Activated T-helper 17 cell treated with anti-CD3 and anti-CD28 coated beads, Interleukin-2, amount 50 U/mL, for 72 hours (primary cell): ENCODE results near the gene IL12RB1. TPM values are rescaled to one million over a fixed set of nuclear protein-coding genes. Genes with fewer than 3 reads are reported as not detected.
A peak's percentile ranks its signal among the peaks of the same experiment; 100 is the strongest.

ENCODE experiments used
- ATAC-seq: fragments of 150-1000 bp; cut with Tn5 transposase; replicated peaks from 2 replicates; pipeline ENCODE4 v1.10.0; 2021; ENCODE audit warnings: mild to moderate bottlenecking, moderate library complexity
- H3K27ac Mint-ChIP-seq: one replicate; pipeline ENCODE4 v1.8.0; 2022; ENCODE audit warnings: mixed read lengths
- H3K27me3 Mint-ChIP-seq: one replicate; pipeline ENCODE4 v1.8.0; 2022; ENCODE audit warnings: mixed read lengths
- H3K36me3 Mint-ChIP-seq: one replicate; pipeline ENCODE4 v1.8.0; 2022; ENCODE audit warnings: low read depth, mild to moderate bottlenecking, mixed read lengths
- H3K4me1 Mint-ChIP-seq: one replicate; pipeline ENCODE4 v1.8.0; 2022; ENCODE audit warnings: mixed read lengths
- H3K4me3 Mint-ChIP-seq: one replicate; pipeline ENCODE4 v1.8.0; 2022; ENCODE audit warnings: mild to moderate bottlenecking, mixed read lengths
- H3K9me3 Mint-ChIP-seq: one replicate; pipeline ENCODE4 v1.8.0; 2022; ENCODE audit warnings: mixed read lengths
- total RNA-seq, 2 donors: library from RNA; stranded (reverse); gene quantifications; one replicate each; pipeline ENCODE4 v1.2.3, GENCODE V29; 2022

Gene IL12RB1
- total RNA-seq, 2 donors from 2014 or later, result 28.6 to 54.5 TPM

DNA sequence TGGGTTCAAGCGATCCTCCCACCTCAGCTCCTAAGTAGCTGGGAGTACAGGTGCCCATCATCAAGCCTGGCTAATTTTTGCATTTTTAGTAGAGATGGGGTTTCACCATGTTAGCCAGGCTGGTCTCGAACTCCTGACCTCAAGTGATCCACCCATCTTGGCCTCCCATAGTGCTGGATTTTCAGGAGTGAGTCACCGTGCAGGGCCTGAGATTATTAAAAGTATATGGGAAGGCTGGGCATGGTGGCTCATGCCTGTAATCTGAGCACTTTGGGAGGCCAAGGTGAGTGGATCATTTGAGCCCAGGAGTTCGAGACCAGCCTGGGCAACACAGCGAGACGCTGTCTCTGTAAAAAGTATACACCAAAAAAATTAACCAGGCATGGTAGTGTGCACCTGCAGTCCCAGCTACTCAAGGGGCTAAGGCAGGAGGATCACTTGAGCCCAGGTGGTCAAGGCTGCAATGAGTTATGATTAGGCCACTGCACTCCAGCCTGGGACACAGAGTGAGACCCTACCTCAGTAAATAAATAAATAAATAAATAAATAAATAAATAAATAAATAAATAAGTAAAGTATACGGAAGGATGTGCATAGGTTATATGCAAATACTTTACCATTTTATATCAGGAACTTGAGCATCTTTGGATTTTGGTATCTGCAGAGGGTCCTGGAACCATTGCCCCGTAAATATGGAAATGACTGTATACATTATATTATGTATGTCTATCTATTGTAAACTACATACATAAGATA is 854 bp downstream of the IL12RB1 start:
- Mint-ChIP-seq H3K27ac (peak overlapping the region; percentile 94), H3K4me3 (peak overlapping the region; percentile 91), H3K27me3 (no peaks in the 10 kb centered on the region), H3K9me3 (peaks cover 5% of the 10 kb centered on the region), H3K36me3 (peaks cover 35% of the 10 kb centered on the region), H3K4me1 (peaks cover 28% of the 10 kb centered on the region)
- ATAC-seq, result no peak

DNA sequence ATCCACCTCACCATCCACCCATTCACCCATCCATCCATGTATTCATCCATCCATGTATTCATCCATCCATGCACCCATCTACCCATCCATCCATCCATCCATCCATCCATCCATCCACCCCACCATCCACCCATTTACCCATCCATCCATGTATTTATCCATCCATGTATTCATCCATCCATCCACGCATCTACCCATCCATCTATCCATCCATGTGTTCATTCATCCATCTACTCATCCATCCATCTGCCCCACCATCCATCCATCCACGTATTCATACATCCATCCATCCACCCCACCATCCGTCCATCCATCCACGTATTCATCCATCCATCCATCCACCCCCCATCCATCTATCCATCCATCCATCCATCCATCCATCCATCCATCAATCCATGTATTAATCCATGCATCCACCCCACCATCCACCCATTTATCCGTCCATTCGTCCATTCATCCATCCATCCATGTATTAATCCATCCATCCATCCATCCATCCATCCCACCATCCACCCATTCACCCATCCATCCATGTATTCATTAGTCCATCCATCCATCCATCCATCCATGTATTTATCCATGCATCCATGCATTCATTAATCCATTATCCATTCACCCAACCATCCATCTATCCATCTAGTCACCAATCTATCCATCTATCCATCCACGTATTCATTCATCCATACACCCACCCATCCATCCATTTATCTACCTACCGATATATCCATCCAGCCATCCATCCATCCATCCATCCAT is 2.6 kb downstream of the IL12RB1 start:
- H3K9me3 Mint-ChIP-seq, result peaks cover 5% of the 10 kb centered on the region
- H3K27ac Mint-ChIP-seq, result no peak overlapping the region
- ATAC-seq, result no peak
- peak overlapping the region; percentile 91 for H3K4me3 Mint-ChIP-seq
- no peaks in the 10 kb centered on the region for H3K27me3 Mint-ChIP-seq
- H3K36me3 Mint-ChIP-seq, result peaks cover 50% of the 10 kb centered on the region
- H3K4me1 Mint-ChIP-seq, result peaks cover 14% of the 10 kb centered on the region

DNA sequence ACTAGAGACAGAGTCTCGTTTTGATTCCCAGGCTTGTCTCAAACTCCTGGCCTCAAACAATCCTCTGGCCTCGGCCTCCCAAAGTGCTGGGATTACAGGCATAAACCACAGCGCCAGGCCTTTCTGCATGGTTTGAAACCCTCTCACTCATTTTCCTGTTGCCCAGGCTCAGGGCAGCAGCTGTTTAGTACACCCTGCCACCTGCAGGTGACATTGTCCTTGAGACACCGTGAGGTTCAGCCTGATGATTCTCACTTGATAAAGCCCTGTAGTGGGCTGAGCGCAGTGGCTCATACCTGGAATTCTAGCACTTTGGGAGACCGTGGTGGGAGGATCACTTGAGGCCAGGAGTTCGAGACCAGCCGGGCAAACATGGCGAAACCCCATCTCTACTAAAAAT is 12.5 kb downstream of the IL12RB1 start:
- H3K4me3 Mint-ChIP-seq, result no peak overlapping the region
- H3K9me3 Mint-ChIP-seq, result no peaks in the 10 kb centered on the region
- H3K27ac Mint-ChIP-seq, result no peak overlapping the region
- ATAC-seq, result no peak
- no peaks in the 10 kb centered on the region for H3K27me3 Mint-ChIP-seq
- peaks cover 8% of the 10 kb centered on the region for H3K4me1 Mint-ChIP-seq
- H3K36me3 Mint-ChIP-seq, result peaks cover 95% of the 10 kb centered on the region

DNA sequence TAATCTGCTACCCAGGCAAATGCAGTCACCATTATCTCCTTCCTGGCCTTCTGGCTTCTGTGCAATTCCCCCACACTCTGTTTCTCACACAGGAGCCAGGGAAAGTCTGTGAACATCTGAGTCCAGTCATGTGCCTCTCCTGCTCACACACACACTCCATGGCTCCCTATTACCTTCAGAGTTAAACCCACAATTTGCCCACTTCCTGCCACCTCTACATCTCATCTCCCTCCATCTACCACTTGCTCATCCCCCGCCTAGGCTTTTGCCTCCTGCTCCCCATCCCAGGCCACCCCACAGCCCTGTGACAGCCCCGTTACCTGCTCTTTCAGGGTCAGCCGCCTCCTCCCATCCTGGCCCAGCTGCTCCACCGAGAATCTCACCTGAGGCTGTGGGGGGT is 13.5 kb downstream of the IL12RB1 start:
- ATAC-seq, result peak; percentile 64
- Mint-ChIP-seq H3K36me3 (peaks cover 96% of the 10 kb centered on the region), H3K27ac (peak overlapping the region; percentile 41), H3K4me1 (peaks cover 8% of the 10 kb centered on the region), H3K4me3 (no peak overlapping the region), H3K9me3 (no peaks in the 10 kb centered on the region), H3K27me3 (no peaks in the 10 kb centered on the region)

DNA sequence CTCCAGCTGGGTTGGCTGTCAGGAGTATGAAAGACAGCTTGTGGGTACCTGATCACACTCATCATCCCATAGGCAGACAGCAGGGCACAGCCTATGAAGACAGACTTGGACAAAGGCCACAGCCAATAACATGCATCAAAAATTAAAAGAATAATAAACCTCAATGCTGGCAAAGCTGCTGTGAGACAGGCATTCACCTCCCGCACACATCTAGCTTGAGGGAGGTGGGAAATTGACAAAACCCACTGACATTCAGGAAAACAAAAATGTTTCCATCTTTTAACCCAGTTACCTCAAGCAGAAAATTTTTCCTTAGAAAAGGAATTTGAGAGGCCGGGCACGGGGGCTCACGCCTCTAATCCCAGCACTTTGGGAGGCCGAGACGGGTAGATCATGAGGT is 14.4 kb downstream of the IL12RB1 start:
- peaks cover 89% of the 10 kb centered on the region for H3K36me3 Mint-ChIP-seq
- no peaks in the 10 kb centered on the region for H3K9me3 Mint-ChIP-seq
- no peak for ATAC-seq
- no peak overlapping the region for H3K27ac Mint-ChIP-seq
- H3K27me3 Mint-ChIP-seq, result no peaks in the 10 kb centered on the region
- H3K4me1 Mint-ChIP-seq, result peaks cover 8% of the 10 kb centered on the region
- no peak overlapping the region for H3K4me3 Mint-ChIP-seq

DNA sequence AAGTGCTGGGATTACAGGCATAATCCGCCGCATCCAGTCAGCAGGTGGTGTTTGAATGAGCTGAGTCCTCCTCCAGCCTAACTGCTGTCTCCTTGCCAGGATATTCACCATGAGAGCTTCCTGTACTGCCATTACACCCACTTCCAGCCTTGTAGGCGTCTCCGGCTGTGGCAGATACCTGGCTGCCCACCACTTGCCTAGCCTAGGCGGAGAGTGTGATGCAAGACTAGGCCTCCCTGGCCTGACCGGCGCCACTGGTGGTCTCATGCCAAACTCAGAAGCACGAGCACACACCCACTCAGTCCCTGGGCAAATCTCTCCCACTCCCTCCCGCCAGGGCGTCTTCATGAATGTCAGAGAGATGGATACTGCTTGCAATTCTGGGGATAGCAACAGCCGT is 16.6 kb downstream of the IL12RB1 start:
- H3K9me3 Mint-ChIP-seq, result no peaks in the 10 kb centered on the region
- no peaks in the 10 kb centered on the region for H3K27me3 Mint-ChIP-seq
- H3K36me3 Mint-ChIP-seq, result peaks cover 78% of the 10 kb centered on the region
- no peak for ATAC-seq
- H3K4me1 Mint-ChIP-seq, result peaks cover 8% of the 10 kb centered on the region
- H3K4me3 Mint-ChIP-seq, result no peak overlapping the region
- H3K27ac Mint-ChIP-seq, result no peak overlapping the region

DNA sequence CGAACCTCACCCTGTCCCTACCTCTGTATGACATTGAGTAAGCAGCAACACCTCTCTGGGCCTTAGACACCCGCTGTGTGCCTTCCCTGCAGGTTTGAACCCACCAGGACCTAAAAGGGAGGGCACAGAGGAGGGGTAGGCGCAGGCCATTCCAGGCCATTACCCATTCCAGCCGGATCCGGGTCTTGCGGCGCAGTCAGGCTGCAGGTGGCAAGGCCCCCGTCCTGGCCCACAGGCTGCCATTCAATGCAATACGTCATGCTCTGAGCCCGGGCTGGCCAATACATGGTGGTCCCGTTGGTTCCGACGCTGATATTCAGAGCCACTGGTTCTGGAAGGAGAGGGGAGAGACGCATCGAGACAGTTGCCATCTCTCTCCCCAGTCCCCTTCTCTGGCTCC is 17.4 kb downstream of the IL12RB1 start:
- ATAC-seq, result no peak
- no peak overlapping the region for H3K4me3 Mint-ChIP-seq
- no peaks in the 10 kb centered on the region for H3K27me3 Mint-ChIP-seq
- peaks cover 78% of the 10 kb centered on the region for H3K36me3 Mint-ChIP-seq
- H3K4me1 Mint-ChIP-seq, result peaks cover 8% of the 10 kb centered on the region
- H3K9me3 Mint-ChIP-seq, result no peaks in the 10 kb centered on the region
- H3K27ac Mint-ChIP-seq, result no peak overlapping the region

DNA sequence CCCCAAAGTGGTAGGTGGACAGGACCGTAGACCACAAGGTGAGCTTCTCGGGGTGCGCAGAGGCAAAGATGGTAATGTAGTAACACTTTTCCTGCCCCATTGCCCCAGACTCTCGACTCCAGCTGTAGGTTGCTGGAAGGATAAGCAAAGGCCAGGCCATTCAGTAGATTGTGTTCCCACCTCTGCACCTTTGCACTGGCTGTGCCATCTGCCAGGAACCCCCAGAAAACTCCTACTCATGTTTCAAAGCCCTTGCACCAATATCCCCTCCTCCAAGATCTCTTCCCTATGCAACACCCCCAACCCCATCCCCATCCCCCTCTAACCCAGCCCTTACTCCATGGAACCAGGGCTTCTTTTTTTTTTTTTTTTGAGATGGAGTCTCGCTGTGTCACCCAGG is 18.3 kb downstream of the IL12RB1 start:
- Mint-ChIP-seq H3K4me1 (peaks cover 5% of the 10 kb centered on the region), H3K4me3 (no peak overlapping the region), H3K36me3 (peaks cover 75% of the 10 kb centered on the region), H3K27me3 (no peaks in the 10 kb centered on the region), H3K9me3 (no peaks in the 10 kb centered on the region), H3K27ac (no peak overlapping the region)
- no peak for ATAC-seq

DNA sequence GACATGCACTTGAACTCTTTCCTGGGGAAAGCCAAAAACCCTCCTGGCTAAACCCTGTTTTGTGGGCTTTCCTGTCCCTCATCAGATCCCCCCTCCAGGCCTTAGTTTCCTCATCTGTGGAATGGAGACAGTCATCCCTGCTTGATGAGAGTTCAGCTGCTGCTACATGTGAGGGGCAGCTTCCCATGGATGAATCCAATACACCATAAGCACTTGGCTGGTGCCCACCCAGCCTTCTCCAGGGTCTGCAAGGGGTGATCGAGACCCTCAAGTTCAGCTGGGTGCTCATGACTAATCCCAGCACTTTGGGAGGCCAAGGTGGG is 21.6 kb downstream of the IL12RB1 start:
- ATAC-seq, result no peak
- no peaks in the 10 kb centered on the region for H3K9me3 Mint-ChIP-seq
- no peaks in the 10 kb centered on the region for H3K27me3 Mint-ChIP-seq
- H3K27ac Mint-ChIP-seq, result no peak overlapping the region
- no peaks in the 10 kb centered on the region for H3K4me1 Mint-ChIP-seq
- peaks cover 68% of the 10 kb centered on the region for H3K36me3 Mint-ChIP-seq
- H3K4me3 Mint-ChIP-seq, result no peak overlapping the region

DNA sequence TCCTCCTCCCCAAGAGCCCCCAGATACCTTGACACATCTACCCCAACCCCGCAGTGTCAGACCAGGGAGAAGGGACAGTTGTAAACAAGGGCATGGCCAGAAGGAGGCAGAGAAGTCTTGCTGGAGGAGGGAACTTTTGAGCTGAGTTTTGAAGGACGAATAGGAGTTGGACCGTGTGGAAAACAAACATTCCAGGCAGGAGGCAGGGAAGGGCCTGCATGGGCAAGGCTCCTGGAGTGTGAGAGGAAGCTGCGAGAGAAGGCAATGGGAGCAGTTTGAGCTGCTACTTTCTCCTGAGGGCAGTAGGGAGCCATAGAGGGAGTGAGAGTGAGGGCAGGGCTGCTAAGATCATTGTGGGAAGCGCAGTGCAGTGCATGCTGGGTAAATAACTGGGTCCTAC is 23.3 kb downstream of the IL12RB1 start:
- no peaks in the 10 kb centered on the region for H3K4me1 Mint-ChIP-seq
- no peak overlapping the region for H3K4me3 Mint-ChIP-seq
- no peak for ATAC-seq
- H3K9me3 Mint-ChIP-seq, result no peaks in the 10 kb centered on the region
- no peaks in the 10 kb centered on the region for H3K27me3 Mint-ChIP-seq
- peak overlapping the region; percentile 17 for H3K27ac Mint-ChIP-seq
- H3K36me3 Mint-ChIP-seq, result peaks cover 57% of the 10 kb centered on the region

DNA sequence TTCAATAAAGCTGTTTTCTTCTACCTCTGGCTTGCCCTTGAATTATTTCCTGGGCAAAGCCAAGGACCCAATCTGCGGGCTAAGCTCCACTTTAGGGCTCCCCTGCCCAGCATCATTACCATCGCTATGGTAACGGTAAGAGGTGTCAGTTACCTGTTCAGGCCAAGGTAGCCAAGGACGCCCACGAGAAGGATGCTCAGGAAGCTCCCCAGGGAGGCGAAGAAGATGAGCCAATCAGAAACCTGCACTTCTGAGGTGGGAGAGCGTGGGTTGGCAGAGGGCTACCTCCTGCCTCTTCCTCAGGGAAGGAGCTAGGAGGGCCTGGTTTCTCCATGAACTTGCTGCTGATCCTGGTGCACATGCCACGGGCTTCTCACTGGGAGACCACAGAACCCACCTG is 24.7 kb downstream of the IL12RB1 start:
- no peak for ATAC-seq
- H3K9me3 Mint-ChIP-seq, result no peaks in the 10 kb centered on the region

DNA sequence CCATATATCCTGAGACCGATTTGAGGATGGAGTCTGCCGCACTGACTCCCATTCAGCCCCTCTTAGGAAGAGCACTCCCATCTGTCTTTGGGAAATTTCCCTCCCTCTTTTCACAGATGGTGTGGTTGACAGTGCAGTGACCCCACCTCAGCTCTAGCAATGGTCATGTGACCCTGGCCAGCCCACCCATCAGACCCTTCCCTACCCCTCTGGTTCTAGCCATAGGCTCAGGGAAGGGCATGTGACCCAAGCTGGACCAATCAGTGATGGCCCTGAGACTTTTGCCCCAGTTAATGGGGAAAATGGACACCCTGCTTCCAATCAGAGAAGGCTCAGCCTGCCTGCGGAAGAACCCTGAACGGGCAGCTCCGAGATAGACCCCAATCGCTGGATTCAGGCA is 26.3 kb downstream of the IL12RB1 start:
- Mint-ChIP-seq H3K9me3 (no peaks in the 10 kb centered on the region), H3K27ac (no peak overlapping the region), H3K4me1 (no peaks in the 10 kb centered on the region), H3K4me3 (no peak overlapping the region), H3K27me3 (no peaks in the 10 kb centered on the region), H3K36me3 (peaks cover 50% of the 10 kb centered on the region)
- no peak for ATAC-seq

More for the DNA sequence above, 24.7 kb downstream of the IL12RB1 start:
- H3K4me1 Mint-ChIP-seq, result no peaks in the 10 kb centered on the region
- no peaks in the 10 kb centered on the region for H3K27me3 Mint-ChIP-seq
- H3K4me3 Mint-ChIP-seq, result no peak overlapping the region
- peaks cover 57% of the 10 kb centered on the region for H3K36me3 Mint-ChIP-seq
- H3K27ac Mint-ChIP-seq, result no peak overlapping the region

DNA sequence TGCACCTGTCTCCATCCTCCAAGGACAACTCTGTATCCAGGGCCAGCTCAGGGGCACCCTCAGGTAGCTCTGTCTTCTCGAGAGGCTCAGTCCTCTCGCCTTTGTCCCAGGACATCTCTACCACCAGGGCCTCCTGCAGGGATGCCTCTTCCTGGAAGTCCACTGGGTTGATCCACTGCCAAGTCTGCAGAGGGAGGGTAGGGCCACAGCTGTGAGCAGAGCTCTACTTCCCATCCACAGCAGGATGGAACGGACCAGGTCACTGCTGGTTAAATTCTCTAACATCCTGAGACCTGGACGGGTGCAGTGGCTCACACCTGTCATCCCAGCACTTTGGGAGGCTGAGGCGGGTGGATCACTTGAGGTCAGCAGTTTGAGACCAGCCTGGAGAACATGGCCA is 26.8 kb downstream of the IL12RB1 start:
- no peaks in the 10 kb centered on the region for H3K27me3 Mint-ChIP-seq
- H3K4me3 Mint-ChIP-seq, result no peak overlapping the region
- H3K27ac Mint-ChIP-seq, result no peak overlapping the region
- ATAC-seq, result no peak
- peaks cover 44% of the 10 kb centered on the region for H3K36me3 Mint-ChIP-seq
- H3K9me3 Mint-ChIP-seq, result no peaks in the 10 kb centered on the region
- H3K4me1 Mint-ChIP-seq, result no peaks in the 10 kb centered on the region

DNA sequence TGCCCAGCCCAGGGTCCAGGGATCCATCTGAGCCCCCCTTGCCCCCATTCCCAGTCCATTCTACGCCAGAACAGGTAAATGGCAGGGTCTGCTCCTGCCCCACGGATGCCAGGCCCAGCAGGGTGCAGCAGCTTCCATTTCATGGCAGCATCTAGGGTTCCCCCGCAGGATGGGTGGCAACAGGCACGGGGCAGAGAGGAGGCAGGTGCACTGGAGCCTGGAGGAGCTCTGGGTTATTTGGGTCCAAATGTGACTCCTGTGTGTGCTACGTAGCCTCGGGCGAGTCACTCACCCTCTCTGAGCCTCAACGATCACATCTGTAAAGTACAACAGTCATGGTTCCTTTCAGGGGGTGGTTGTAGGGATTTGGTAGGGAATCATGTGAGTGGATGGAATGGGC is 27.4 kb downstream of the IL12RB1 start:
- peaks cover 38% of the 10 kb centered on the region for H3K36me3 Mint-ChIP-seq

More for the DNA sequence above, 27.4 kb downstream of the IL12RB1 start:
- ATAC-seq, result no peak
- no peaks in the 10 kb centered on the region for H3K4me1 Mint-ChIP-seq
- H3K4me3 Mint-ChIP-seq, result no peak overlapping the region
- H3K27me3 Mint-ChIP-seq, result no peaks in the 10 kb centered on the region
- H3K27ac Mint-ChIP-seq, result no peak overlapping the region
- no peaks in the 10 kb centered on the region for H3K9me3 Mint-ChIP-seq
